ENCODE measurements around the gene COL23A1.

The COL23A1 gene

DNA sequence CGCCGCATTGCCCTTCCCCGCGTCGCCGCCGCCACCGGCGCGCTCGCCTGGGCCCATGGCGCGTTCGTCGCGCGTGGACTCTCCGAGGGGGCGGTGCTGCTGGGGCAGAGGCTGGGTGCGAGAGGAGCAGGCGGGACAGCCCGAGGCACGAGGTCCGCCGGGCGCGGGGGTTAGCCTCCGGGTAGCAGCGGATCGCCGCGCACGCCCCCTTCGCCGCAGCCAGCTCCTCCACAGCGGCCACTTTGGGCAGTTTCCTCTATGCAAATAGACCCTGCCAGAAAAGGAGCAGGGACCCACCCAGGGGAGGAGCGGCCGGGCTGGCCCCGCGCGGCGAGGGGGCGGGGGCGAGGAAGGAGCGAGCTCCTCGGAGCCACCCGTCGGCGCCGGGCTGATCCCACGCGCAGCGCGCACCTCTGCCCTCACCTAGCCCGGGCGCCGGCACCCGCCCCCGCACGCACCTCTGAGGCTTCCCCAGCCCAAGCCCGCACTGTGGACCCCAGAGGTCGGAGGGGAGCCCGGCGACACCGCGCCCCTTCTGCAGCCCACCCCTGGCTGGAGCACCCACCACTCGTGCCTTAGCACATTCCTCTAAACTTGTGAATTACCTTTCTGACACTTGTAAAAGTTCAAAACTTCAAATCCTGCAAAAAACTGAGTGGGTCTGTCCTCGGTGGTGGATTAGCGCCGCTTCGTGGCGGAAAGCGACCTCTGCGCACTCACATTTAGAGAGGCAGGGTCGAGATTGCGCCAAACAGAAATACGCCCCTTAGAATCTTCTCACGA is at the start of gene COL23A1:
COL23A1 (minus strand) TSS at position 253 of the 783 bp plus-strand sequence.
- DNase-seq = peak; percentile 23

DNA sequence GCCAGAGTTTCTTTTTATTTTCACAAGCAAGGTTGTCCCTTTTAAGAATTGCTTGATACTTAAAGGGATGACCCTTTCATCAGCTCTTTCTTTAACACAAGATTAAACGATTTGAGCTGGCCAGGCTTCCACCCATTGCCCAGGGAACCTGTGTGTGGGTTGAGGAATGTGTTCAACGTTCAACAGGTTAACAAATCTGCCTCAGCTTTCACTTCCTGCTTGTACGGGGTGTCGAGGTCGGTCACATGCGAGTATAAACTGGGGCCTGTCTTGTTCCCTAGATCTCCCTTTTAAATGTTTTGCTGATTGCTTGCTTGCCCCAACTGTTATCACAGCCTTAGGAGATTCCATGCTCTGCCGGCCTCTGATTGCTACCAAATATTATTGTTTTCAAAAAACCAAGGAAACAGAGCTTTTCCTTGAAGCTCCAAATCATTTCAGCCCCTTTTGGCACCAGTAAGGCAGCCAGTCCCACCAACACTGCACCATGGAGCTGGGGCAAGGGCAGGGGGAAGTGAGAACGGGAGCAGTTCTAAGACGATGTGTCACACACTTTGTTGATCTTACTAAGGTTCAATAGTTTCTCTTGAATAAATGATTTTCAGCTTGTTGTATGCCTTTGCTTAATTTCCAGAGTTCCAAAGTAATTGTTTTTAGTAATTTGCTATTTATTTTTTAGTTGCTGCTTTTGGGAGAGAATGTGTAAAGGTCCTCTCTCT is 47.3 kb upstream of the COL23A1 start:
- DNase-seq = no peak

DNA sequence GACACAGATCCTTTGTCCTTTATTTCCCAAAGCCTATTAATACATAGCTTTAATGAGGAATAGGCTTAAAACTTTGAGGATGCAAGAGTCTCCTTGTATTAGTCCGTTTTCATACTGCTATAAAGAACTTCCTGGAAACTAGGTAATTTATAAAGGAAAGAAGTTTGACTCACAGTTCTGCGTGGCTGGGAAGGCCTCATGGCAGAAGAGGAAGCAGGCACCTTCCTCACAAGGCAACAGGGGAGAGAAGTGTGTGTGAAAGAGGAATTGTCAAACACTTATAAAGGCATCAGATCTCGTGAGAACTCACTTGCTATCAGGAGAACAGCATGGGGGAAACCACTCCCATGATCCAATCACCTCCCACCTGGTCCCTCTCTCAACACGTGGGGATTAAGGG is 42.1 kb upstream of the COL23A1 start:
- DNase-seq = no peak

DNA sequence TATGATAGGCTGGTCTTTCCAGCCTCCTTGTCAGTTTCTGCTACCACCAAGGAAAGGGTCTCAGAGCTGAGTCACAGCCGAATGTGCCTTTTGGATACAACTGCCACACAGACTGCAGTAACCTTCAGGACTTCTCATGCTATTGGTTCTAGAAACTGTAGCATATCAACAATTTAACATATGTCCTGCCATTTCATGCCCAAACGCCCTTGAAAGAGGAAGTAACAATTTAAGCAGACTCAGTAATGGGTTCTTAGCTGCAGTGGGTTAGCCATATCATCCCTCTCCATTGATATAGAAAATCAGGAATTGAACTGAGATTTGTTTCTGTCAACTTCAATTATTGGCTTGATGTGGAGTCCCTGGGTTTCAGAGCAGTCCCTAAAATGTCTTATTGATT is 40.8 kb upstream of the COL23A1 start:
- no peak for DNase-seq

DNA sequence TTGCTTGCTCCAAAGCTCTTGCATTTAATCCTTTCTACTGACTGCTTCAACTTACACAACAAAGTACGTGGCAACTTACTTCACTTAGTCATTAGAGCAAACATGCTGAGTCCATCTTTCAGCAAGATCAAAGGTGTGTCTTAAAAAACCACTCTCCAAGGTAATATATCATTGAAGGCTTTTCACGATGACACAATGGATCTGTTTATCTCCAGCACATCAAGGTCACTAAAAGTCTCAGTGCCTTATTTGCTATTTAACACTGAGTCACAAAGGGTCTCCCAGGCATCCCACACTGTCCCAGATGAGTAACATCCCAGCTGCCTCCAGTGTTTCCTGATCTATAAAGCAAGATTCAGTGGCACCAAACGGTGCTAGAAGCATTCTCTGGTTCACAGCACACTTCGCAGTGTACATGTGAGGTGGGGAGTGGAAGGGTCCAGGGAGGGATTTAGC is 40.3 kb upstream of the COL23A1 start:
- DNase-seq = no peak

DNA sequence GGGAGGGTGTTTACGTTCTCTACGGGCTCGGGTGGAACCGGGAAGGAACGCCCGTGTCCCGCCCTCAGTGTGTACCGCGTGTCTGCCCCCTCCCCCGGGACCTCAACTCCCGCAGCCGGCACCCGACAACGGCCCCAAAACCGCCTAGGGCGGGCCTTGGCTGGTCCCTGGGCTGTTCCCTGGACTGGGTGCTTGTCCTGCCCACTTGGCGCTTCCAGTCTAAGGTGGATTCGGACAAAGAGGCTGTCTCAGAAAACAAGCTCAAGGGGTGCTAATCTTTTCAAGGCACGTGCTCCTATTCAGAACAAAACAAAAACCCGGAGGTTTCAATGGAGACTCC is 37.0 kb upstream of the COL23A1 start:
- no peak for DNase-seq

DNA sequence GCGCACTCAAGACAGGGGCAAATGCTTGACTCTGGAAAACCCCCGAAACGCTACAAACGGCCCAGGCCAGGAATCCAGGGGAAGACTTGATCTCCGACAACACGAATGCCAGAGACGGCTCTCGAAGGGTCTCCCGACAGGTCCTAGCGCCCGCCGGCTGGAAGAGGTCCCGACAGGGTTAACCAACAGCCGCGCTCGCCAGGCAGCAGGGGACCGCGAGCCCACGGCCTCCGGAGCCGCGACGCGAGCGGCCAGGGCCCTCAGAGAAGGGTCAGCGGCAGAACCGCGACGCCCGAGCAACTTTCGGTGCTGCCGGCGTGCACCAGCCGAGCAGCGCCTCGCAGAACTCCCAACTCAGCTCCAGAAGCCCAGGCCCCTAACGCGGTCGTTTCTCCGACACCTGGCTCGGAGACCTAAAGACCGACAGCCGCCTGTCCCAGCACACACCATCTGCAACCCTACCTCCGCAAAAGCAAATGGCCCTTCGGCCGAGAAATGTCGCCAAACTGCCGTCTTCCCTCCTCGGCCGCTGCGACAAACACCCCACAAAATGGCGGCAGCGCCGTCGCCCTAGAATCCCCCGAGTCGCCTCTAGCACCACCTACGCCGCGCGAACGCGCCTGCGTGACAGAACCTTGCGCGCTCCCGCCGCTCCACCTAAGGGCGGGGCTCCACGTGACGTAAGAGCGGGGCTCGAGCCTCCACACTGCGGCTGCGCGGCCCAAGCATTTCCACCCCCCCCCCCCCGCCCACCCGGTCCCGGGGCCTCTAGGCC is 36.5 kb upstream of the COL23A1 start, which contains the start of gene CLK4:
CLK4 (minus strand) TSS at position 567 of the 775 bp plus-strand sequence. CDS start 3,634 bp downstream, outside the sequence.
- DNase-seq = peak; percentile 95

DNA sequence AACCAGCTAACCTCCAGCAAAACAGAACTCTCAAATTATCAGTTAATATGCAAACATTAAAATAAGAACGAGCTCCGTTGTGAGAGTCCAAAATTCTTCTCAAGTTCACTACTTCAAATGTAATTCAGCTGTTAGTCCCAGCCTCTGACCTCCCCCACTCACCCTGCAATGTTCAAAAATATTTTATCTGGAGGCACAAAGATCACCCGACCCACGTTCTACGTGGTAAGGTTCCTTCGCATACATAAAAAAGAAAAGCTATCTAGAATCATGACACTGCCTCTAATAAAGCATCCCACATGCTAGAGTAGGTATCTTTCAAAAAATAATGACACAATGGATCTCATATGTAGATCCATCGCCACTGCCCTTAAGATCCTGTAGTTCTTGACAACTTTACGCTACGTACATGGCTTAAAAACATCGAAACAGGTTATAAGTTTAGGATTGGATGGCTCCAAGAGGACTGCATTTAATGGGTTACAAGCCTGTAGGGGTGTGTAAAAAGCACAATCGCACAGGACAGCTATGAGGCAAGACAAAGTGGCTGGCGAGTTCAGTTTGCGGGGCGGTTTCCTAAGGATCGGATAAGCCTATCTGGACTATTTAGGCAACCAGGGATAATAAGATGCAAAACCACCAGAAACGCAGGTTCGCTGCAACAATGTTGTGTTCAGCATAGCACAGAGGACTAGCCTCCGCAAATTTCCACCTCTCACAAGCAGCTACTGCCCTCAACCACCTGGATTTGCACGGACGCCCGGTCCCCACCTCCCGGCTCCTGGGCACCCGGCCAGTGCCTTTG is 35.7 kb upstream of the COL23A1 start:
- DNase-seq = peak in 1 of 2 experiments; percentile 0

DNA sequence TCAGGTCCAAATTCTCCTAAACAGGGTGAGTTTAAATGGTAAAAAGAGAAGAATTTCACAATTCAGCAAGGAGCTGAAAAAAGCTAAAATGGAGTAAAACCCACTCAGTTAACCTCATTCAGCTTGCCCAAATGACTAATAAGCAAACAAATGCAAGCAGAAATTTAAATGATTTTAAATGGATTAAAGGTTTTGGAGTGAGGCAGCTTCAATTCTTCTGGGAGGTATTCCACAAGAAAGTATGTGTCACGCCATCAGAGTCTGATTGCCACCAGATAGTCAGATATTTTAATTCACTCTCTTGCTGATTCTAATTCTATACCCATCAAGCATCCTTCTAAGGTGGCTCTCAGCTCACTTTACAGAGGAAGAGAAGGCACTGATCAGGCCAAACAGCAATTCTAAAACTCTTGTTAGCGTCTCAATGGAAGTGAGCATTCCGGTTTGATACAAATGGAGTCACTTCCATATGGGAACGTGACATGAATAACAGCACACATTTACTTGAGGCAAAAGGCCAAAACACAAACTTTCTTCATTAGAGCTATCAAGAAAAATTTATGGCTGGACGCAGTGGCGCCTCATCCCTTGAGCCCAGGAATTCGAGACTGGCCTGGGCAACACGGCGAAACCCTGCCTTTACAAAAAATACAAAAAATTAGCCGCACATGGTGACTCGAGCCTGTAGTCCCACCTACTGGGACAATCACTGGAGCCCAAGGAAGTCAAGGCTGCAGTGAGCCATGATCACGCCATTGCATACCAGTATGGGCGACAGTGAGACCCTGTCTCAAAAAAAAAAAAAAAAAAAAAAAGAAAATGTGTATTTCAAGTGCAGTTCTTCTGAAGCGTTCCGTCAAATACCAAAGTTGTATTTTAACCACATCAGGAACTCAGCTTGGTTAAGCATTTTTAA is 34.7 kb upstream of the COL23A1 start:
- DNase-seq = no peak

DNA sequence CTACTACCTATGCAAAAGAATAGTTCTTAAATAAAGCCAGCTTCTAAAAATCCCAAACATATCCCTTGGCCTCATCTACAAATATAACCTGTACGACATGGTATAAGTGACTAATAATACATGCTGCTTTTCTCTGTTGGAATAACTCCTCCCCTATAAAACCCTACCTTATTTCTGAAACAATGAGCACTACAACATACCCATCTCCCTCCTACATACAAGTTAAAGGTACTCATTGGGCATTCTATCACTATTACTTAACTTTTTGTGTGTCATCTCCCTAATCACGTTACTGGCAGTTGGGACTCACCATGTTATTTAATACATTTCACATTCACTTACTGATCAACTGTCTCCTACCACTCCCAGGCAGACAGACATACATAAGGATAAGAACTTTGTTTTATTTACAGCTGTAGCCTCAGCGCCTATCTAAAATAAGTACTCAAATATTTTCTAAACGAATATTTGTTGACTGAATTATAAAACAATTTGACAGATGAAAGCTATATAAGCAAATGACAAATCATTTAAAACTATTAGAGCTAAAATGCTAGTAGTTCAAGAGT is 32.6 kb upstream of the COL23A1 start:
- no peak for DNase-seq

DNA sequence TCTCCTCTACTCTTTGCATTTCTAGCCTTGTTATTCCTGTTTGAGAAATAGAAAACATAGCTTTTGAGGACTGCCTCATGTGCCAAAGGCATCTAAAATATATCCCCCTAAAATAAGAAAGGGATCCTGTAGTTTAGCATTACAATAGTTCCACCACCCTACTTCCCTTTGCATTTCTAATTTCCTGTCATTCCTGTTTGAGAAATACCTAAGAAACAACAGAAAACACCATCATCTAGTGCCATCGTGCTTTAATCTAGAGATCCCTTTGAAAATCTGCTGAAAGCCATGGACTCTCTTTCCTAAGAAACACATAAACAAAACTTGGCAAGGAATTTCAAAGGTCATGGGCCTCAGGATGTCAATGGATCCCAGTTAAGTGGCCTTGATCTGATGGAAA is 29.2 kb upstream of the COL23A1 start:
- no peak for DNase-seq

DNA sequence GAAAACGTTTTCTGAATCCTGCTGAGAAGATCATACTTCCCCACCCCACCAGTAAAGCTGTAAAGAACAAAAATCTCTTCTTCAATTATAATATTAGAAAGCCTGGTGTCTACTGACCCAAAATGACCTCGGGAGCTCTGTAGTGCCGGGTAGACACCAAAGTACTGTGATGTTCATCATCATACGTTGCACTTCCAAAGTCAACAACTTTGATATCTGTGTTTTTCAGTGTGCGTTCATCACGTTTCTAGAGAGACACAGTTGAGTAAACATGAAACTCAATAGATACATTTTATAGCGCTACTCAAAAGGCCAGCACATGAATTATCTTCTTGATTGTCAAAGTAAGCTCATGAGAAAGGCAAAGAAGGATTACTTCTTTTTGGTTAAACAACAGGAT is 22.1 kb upstream of the COL23A1 start:
- DNase-seq = no peak

DNA sequence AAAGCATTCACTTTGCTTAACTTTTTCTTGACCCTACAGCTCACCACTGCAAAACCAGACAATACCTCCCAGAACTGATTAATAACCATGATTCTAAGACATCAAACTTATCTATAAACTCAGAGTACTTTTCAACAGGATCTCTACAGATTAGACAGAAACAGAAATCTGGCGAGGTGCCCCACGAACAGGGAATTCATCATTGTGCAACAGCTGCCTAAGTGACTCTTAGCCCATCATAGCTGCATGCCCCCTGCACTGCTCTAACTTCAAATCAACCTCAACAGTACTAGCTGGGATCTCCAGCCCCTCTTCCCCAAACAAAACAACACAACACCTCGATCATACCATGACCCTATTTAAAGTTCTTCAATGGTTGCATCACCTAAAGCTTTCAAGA is 16.1 kb upstream of the COL23A1 start:
- no peak for DNase-seq

DNA sequence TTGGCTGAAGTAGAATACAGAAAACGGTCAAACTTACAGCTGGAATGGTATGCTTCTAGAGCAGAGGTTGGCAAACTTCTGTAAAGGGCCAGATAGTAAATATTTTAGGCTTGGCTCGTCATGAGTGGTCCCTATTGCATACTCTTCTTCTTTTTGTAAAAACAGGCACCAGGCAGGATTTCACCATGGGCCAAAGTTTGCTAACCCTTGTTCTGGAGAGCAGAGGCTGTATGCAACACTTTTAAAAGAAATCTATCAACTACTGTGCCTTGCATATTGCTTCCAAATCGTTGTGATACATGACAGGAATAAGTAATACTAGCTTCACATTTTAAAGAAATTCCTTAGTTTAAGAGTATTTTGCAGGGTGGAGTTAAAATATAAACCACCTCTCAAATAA is 15.6 kb upstream of the COL23A1 start:
- DNase-seq = no peak

DNA sequence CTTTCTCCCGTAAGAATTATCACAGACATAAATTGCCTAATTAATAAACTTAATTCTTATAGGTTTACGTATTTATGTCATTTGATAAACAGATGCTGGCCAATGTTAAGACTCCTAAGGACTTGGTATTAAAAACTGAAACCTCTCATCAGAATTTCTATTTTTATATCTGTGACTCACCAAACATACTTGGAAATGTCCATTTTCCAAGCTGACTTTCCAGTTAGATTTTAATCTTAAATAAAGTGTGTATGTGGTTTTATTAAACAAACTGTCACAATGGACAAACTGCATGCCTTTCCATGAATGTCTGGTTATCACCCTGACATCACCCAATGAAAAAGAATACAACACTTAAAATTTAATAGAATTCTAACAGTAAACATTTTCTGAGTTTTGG is 12.6 kb upstream of the COL23A1 start:
- DNase-seq = no peak

DNA sequence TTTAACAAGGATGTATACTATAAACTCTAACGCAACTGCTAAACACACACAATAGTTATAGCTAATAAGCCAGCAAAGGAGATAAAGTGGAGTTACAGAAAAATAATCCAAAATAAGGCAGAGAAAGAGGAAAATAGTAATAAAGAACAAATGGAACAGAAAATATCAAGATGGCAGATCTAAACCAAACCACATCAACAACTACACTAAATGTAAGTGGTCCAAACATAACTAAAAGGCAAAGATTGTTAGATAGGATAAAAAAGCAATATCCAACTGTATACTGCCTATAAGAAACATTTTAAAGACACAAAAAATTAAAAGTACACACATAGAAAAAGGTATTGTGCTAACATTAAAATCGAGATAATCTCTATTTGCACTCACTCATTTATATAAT is 5.6 kb upstream of the COL23A1 start:
- no peak for DNase-seq

DNA sequence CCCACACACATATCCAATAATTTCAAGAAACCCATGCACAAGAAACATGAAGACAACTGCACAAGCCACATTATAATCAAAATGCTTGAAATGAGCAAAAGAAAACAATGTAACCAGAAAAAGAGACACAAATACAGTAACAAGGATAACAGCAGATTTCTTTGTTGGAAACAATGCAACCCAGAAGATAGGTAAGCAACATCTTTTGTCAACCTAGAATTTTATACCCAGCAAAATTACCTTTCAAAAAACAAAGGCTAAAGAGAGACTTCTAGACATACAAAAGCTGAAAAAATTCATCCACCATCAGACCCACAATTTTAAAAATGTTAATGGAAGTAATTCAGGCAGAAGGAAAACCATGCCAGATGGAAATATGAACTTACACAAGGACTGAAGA is 5.0 kb upstream of the COL23A1 start:
- DNase-seq = no peak

DNA sequence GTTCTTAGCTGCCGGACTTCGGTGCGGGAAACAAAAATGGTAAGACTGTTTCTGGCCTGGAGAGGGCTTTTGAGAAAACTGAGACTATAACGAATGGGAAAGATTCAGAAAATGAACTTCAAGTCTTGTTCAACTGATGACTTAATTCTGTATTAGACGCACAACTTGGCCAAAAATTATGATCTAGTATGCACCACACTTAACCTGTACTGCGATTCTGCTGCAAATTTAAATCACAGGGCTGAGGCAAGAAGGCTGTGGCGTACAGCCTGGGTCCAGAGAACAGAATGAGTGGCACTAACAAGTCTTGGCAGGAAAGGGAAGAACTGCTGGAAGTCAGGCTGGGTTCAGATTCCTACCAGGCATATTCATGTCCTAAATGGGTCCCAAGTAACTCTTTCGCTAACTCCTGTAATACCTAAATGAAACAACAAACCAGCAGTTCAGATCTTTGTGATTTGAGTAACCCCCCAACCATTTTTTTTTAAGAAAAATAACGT is 781 bp upstream of the COL23A1 start:
- no peak for DNase-seq

DNA sequence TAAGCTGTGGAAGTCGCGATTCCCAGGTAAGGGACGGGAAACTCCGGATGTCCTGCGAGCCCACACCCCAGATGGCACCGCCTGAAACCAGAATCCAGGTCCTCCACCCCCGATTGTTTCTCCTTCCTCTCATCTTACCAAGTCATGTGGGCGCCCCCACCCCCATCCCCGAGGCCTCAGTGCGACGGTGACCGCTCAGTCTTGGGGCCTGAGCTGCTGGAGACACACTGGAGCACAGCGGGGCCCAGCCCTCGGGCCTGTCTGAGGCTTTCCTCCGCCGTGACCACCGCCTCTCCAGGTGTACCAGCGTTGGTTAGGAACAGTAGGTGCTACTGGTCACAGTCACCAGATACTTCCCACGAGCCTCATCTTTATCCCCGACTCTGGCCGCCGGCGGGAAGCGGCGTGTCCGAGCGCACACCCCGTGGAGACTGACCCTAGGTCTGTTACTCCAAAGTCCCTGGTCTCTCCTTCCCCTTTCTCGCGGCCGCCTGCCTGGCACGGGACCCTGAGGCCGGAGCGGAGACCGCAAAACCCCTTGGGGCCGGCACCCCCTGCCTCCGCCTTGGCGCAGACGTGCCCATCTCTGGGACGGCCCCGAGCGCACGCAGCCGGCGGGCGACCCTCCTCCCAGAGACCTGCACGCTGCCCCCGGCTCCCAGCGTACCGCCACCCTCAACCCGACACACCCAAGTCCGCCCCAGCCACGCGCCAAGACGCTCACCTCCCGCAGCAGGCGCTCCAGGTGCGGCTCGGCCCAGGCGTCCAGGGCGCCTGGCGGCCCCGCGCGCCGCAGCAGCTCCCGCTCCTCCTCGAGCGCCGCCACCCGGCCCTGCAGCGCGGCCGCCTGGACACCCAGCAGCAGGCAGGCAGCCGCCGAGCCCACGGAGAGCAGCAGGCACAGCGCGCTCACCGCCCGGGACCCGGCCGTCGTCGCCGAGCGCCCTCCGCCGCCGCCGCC is 733 bp downstream of the COL23A1 start:
- no peak for DNase-seq

DNA sequence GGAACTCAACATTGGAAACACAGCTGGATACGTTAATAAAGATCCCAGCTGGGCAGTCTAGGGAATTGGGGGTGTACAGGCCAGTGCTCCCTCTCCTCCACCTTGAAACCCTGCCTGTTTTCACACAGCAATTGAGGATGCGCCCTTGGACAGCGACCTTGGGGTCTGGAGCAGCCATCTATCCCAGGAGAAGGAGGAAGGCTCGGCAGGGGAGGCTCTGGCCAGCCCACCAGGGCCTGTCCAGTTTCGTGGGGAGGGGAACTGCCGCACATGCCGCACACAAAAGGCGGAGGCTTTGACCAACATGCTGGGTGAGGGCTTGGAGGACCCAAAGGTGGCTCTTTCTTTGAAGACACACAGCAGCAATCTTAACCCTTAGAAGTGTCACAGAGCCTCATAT is 1.4 kb downstream of the COL23A1 start:
- DNase-seq = no peak
